HepG2 (cell line): Measurements from ENCODE around the gene ARFGEF3. TPM values are rescaled to one million over a fixed set of nuclear protein-coding genes. Genes with fewer than 3 reads are reported as not detected.

Experiments
- BRD4 ChIP-seq: sonication (generic); formaldehyde crosslinking; IDR thresholded peaks from 2 replicates; pipeline ENCODE4 v1.4.0; 2020; ENCODE audit warnings: missing genetic modification reagents
- CBX1 ChIP-seq: IDR thresholded peaks from one replicate; pipeline ENCODE4 v1.6.1; 2016; ENCODE audit warnings: antibody characterized with exemption, low read depth
- CEBPB ChIP-seq: IDR thresholded peaks from 2 replicates; pipeline ENCODE4 v1.6.1; 2011; ENCODE audit warnings: low read depth, low read length, improper control_type of control experiment, borderline replicate concordance
- ETS1 ChIP-seq: sonication (generic); formaldehyde crosslinking; IDR thresholded peaks from 2 replicates; pipeline ENCODE4 v1.4.0; 2020; ENCODE audit warnings: missing genetic modification reagents
- GATA4 ChIP-seq: sonication (generic); IDR thresholded peaks from 2 replicates; pipeline ENCODE4 v1.6.1; 2016; ENCODE audit warnings: antibody characterized with exemption, low read depth, borderline replicate concordance
- HDAC6 ChIP-seq: fragments of 200-600 bp; sonication (generic); IDR thresholded peaks from 2 replicates; pipeline ENCODE4 v1.7.0; 2017; ENCODE audit warnings: mild to moderate bottlenecking, antibody characterized with exemption, low read length, low read depth
- HMG20B ChIP-seq: conservative IDR thresholded peaks from 2 replicates; pipeline ENCODE4 v1.6.1; 2016; ENCODE audit warnings: missing genetic modification reagents, missing compliant biosample characterization
- LBX2 ChIP-seq: sonication (generic); formaldehyde crosslinking; IDR thresholded peaks from 2 replicates; pipeline ENCODE4 v1.5.0; 2020; ENCODE audit warnings: missing genetic modification reagents, mild to moderate bottlenecking, borderline replicate concordance
- MED13 ChIP-seq: sonication (generic); formaldehyde crosslinking; IDR thresholded peaks from 2 replicates; pipeline ENCODE4 v1.5.0; 2020; ENCODE audit warnings: missing genetic modification reagents
- MXD3 ChIP-seq: IDR thresholded peaks from 2 replicates; pipeline ENCODE4 v1.6.1; 2016; ENCODE audit warnings: mild to moderate bottlenecking, missing biosample characterization, missing genetic modification reagents
- NCOA2 ChIP-seq: sonication (generic); formaldehyde crosslinking; IDR thresholded peaks from 2 replicates; pipeline ENCODE4 v1.8.0; 2022; ENCODE audit warnings: inconsistent platforms
- NR2F2 ChIP-seq: IDR thresholded peaks from 2 replicates; pipeline ENCODE4 v1.6.1; 2012; ENCODE audit warnings: low read depth, inconsistent platforms, borderline replicate concordance
- PRDM10 ChIP-seq: sonication (generic); formaldehyde crosslinking; IDR thresholded peaks from 2 replicates; pipeline ENCODE4 v1.4.0; 2020; ENCODE audit warnings: low read depth, missing genetic modification reagents
- SALL1 ChIP-seq: sonication (generic); formaldehyde crosslinking; IDR thresholded peaks from 2 replicates; pipeline ENCODE4 v1.8.0; 2022; ENCODE audit warnings: mild to moderate bottlenecking, missing genetic modification reagents
- SIX4 ChIP-seq: sonication (generic); formaldehyde crosslinking; IDR thresholded peaks from 2 replicates; pipeline ENCODE4 v1.4.0; 2020; ENCODE audit warnings: missing genetic modification reagents
- SKI ChIP-seq: fragments of 450-650 bp; IDR thresholded peaks from one replicate; pipeline ENCODE4 v1.6.1; 2018; ENCODE audit warnings: mild to moderate bottlenecking; ENCODE audit not compliant: partially characterized antibody
- SNRNP70 ChIP-seq: fragments of 200-400 bp; formaldehyde crosslinking; IDR thresholded peaks from 2 replicates; pipeline ENCODE4 v1.6.1; 2017; ENCODE audit warnings: mild to moderate bottlenecking, low read depth, low read length, moderate library complexity
- TBL1XR1 ChIP-seq: fragments of 150-350 bp; IDR thresholded peaks from 2 replicates; pipeline ENCODE4 v1.6.1; 2014; ENCODE audit warnings: borderline replicate concordance, low read length; ENCODE audit not compliant: partially characterized antibody
- TFAP4 ChIP-seq: sonication (generic); IDR thresholded peaks from 2 replicates; pipeline ENCODE4 v1.6.1; 2016; ENCODE audit warnings: low read depth, borderline replicate concordance
- THYN1 ChIP-seq: sonication (generic); formaldehyde crosslinking; IDR thresholded peaks from 2 replicates; pipeline ENCODE4 v1.8.1; 2023; ENCODE audit warnings: low read depth, mild to moderate bottlenecking, moderate library complexity, missing genetic modification reagents, borderline replicate concordance
- TSC22D2 ChIP-seq: sonication (generic); formaldehyde crosslinking; IDR thresholded peaks from 2 replicates; pipeline ENCODE4 v1.5.1; 2020; ENCODE audit warnings: missing genetic modification reagents, mild to moderate bottlenecking, borderline replicate concordance
- ZFYVE20 ChIP-seq: sonication (generic); formaldehyde crosslinking; IDR thresholded peaks from 2 replicates; pipeline ENCODE4 v1.8.0; 2023; ENCODE audit warnings: low read depth, mild to moderate bottlenecking, moderate library complexity, missing genetic modification reagents, borderline replicate concordance
- ZMYM4 ChIP-seq: sonication (generic); formaldehyde crosslinking; IDR thresholded peaks from 2 replicates; pipeline ENCODE4 v1.8.1; 2023; ENCODE audit warnings: mild to moderate bottlenecking, missing genetic modification reagents
- ZNF180 ChIP-seq: sonication (generic); formaldehyde crosslinking; IDR thresholded peaks from 2 replicates; pipeline ENCODE4 v1.4.0; 2020; ENCODE audit warnings: low read depth, missing genetic modification reagents, borderline replicate concordance
- ZNF678 ChIP-seq: sonication (generic); formaldehyde crosslinking; IDR thresholded peaks from 2 replicates; pipeline ENCODE4 v1.4.0; 2020; ENCODE audit warnings: mild to moderate bottlenecking, missing genetic modification reagents
- ZNF780A ChIP-seq: sonication (generic); formaldehyde crosslinking; IDR thresholded peaks from 2 replicates; pipeline ENCODE4 v1.8.0; 2022; ENCODE audit warnings: mild to moderate bottlenecking, missing genetic modification reagents, moderate library complexity
- ZNF879 ChIP-seq: sonication (generic); formaldehyde crosslinking; IDR thresholded peaks from 2 replicates; pipeline ENCODE4 v1.8.1; 2023; ENCODE audit warnings: missing genetic modification reagents
- polyA plus RNA-seq, 8 experiments: library from polyadenylated mRNA; depleted of rRNA in 3 of 8; stranded (reverse) in 7 of 8; unstranded in 1 of 8; fragments of >200 nt; fragmentation: Illumina TruSeq in 4 of 8; extraction: Trizol in 4 of 8; gene quantifications; 2 replicates each; pipeline versions ENCODE4 v1.2.1 to v1.2.3, GENCODE V29; 2011 to 2016; ENCODE audit warnings: low read depth in 4 of 8, missing spikeins in 1 of 8, mixed read lengths in 1 of 8; ENCODE audit not compliant: insufficient read depth in 1 of 8
- total RNA-seq, 5 experiments: library from RNA; depleted of rRNA; stranded (reverse); fragments of >200 nt; fragmentation: Illumina TruSeq; extraction: Trizol; gene quantifications; 2 replicates each; pipeline ENCODE4 v1.2.3, GENCODE V29; 2016; ENCODE audit warnings: low read depth in 1 of 5

Gene ARFGEF3
- total and polyA plus RNA-seq, 2 of the 13 experiments (the other 11 are each of a cell fraction or from before 2014, with no cell fraction given), result 0.60 to 2.6 TPM

- TF ChIP-seq PRDM10 (CRISPR knock-in tag) (no peak), ZNF180 (no peak), BRD4 (CRISPR knock-in tag) (no peak), GATA4 (no peak), MXD3 (no peak), CBX1 (no peak), SKI (no peak), ZNF678 (CRISPR knock-in tag) (no peak), TFAP4 (no peak), TSC22D2 (CRISPR knock-in tag) (no peak), MED13 (CRISPR knock-in tag) (no peak), CEBPB (peak; percentile 91), THYN1 (CRISPR knock-in tag) (no peak), ZFYVE20 (CRISPR knock-in tag) (no peak), SNRNP70 (no peak), TBL1XR1 (no peak), HMG20B (CRISPR knock-in tag) (peak; percentile 69; the same call in 1 of the 2 replicates), ZNF879 (CRISPR knock-in tag) (no peak), LBX2 (CRISPR knock-in tag) (no peak), SALL1 (CRISPR knock-in tag) (peak; percentile 44), NCOA2 (CRISPR knock-in tag) (0 out of 2 replicates have a peak, but pooled peaks have one; percentile 42), ZMYM4 (peak; percentile 54), NR2F2 (peak; percentile 58; the same call in 1 of the 2 replicates), ZNF780A (CRISPR knock-in tag) (no peak), ETS1 (no peak), HDAC6 (no peak), SIX4 (CRISPR knock-in tag) (no peak)
Observed at GRCh38 chr6:138219901-138220300, 58.2 kb downstream of the ARFGEF3 start (continued).
